ENCODE data around the gene GMDS. TPM values are rescaled to one million over a fixed set of nuclear protein-coding genes. Genes with fewer than 3 reads are reported as not detected.

The GMDS gene
- total RNA-seq, 1 experiment from 2014 or later = 31.1 TPM

GRCh38 chr6:2179241-2179640 lies 66.2 kb downstream of the GMDS start:
- no peaks in the 10 kb centered on the region for H3K36me3 Mint-ChIP-seq (ENCODE audit: insufficient read depth, unreplicated experiment)
- no peak for TF ChIP-seq CTCF (IDR thresholded peaks at IDR 0.05; ENCODE audit: insufficient read depth in 1 of 2, low read depth in 1 of 2, low read length in 1 of 2, severe bottlenecking in 1 of 2, unreplicated experiment in 1 of 2)
- CTCF ChIA-PET = no interaction called here
- POLR2A ChIA-PET = no interaction called here
- no peaks in the 10 kb centered on the region for H3K27me3 ChIP-seq (replicated peaks; ENCODE audit: control insufficient read depth, insufficient read depth, low read length)
- H3K4me1 ChIP-seq = no peaks in the 10 kb centered on the region
- no TSS peak for BruUV-seq (replicated peaks)
- H3K9me3 Mint-ChIP-seq (ENCODE audit: unreplicated experiment) = peaks cover 12% of the 10 kb centered on the region
- H3K27ac Mint-ChIP-seq (ENCODE audit: unreplicated experiment) = no peak overlapping the region
- H3K4me1 Mint-ChIP-seq (ENCODE audit: low read depth, unreplicated experiment) = no peaks in the 10 kb centered on the region
- H3K4me3 ChIP-seq (ENCODE audit: low read depth, low read length) = no peak overlapping the region
- H3K9me3 ChIP-seq = no peaks in the 10 kb centered on the region
- no peaks in the 10 kb centered on the region for H3K27me3 Mint-ChIP-seq (ENCODE audit: insufficient read depth, unreplicated experiment)
- no peaks in the 10 kb centered on the region for H3K36me3 ChIP-seq (ENCODE audit: control insufficient read depth, insufficient read depth, low read length)
- H3K4me3 Mint-ChIP-seq (ENCODE audit: unreplicated experiment) = no peak overlapping the region
- no peak for DNase-seq
- intact Hi-C loops (cut with micrococcal nuclease; ENCODE audit: unreplicated experiment) = no loop called here

- no peaks in the 10 kb centered on the region for H3K36me3 ChIP-seq (ENCODE audit: control insufficient read depth, insufficient read depth, low read length)
- Mint-ChIP-seq H3K4me1 (ENCODE audit: low read depth, unreplicated experiment) (no peaks in the 10 kb centered on the region), H3K4me3 (ENCODE audit: unreplicated experiment) (no peak overlapping the region), H3K9me3 (ENCODE audit: unreplicated experiment) (peaks cover 12% of the 10 kb centered on the region), H3K36me3 (ENCODE audit: insufficient read depth, unreplicated experiment) (no peaks in the 10 kb centered on the region), H3K27me3 (ENCODE audit: insufficient read depth, unreplicated experiment) (no peaks in the 10 kb centered on the region), H3K27ac (ENCODE audit: unreplicated experiment) (no peak overlapping the region)
- ChIA-PET CTCF (no interaction called here), POLR2A (no interaction called here)
- H3K27me3 ChIP-seq (replicated peaks; ENCODE audit: control insufficient read depth, insufficient read depth, low read length) = no peaks in the 10 kb centered on the region
- intact Hi-C loops (cut with micrococcal nuclease; ENCODE audit: unreplicated experiment) = no loop called here
- no peak for TF ChIP-seq CTCF (IDR thresholded peaks at IDR 0.05; ENCODE audit: insufficient read depth in 1 of 2, low read depth in 1 of 2, low read length in 1 of 2, severe bottlenecking in 1 of 2, unreplicated experiment in 1 of 2)
- BruUV-seq (replicated peaks) = no TSS peak
- no peaks in the 10 kb centered on the region for H3K9me3 ChIP-seq
- no peaks in the 10 kb centered on the region for H3K4me1 ChIP-seq
- no peak overlapping the region for H3K4me3 ChIP-seq (ENCODE audit: low read depth, low read length)
- no peak for DNase-seq
Observed at GRCh38 chr6:2178125-2178524, 67.3 kb downstream of the GMDS start.

GRCh38 chr6:2175825-2176224 lies 69.6 kb downstream of the GMDS start:
- Histone ChIP-seq H3K4me1 (no peaks in the 10 kb centered on the region), H3K36me3 (ENCODE audit: control insufficient read depth, insufficient read depth, low read length) (no peaks in the 10 kb centered on the region), H3K9me3 (no peaks in the 10 kb centered on the region), H3K4me3 (ENCODE audit: low read depth, low read length) (no peak overlapping the region), H3K27me3 (replicated peaks; ENCODE audit: control insufficient read depth, insufficient read depth, low read length) (no peaks in the 10 kb centered on the region)
- TF ChIP-seq CTCF (IDR thresholded peaks at IDR 0.05; ENCODE audit: insufficient read depth in 1 of 2, low read depth in 1 of 2, low read length in 1 of 2, severe bottlenecking in 1 of 2, unreplicated experiment in 1 of 2) = no peak
- H3K4me1 Mint-ChIP-seq (ENCODE audit: low read depth, unreplicated experiment) = no peaks in the 10 kb centered on the region
- CTCF ChIA-PET = no interaction called here
- DNase-seq = no peak
- no peaks in the 10 kb centered on the region for H3K36me3 Mint-ChIP-seq (ENCODE audit: insufficient read depth, unreplicated experiment)
- no TSS peak for BruUV-seq (replicated peaks)
- no peak overlapping the region for H3K27ac Mint-ChIP-seq (ENCODE audit: unreplicated experiment)
- POLR2A ChIA-PET = no interaction called here
- intact Hi-C loops (cut with micrococcal nuclease; ENCODE audit: unreplicated experiment) = no loop called here
- H3K4me3 Mint-ChIP-seq (ENCODE audit: unreplicated experiment) = no peak overlapping the region
- no peaks in the 10 kb centered on the region for H3K27me3 Mint-ChIP-seq (ENCODE audit: insufficient read depth, unreplicated experiment)
- H3K9me3 Mint-ChIP-seq (ENCODE audit: unreplicated experiment) = peaks cover 12% of the 10 kb centered on the region

All from Caco-2 (cell line).